Measurements from ENCODE around the gene FLOT2.

GRCh38 chr17:28855336-28855679 is 42.2 kb downstream of the FLOT2 start:
- TF ChIP-seq CTCF (IDR thresholded peaks at IDR 0.05) (no peak), PBX3 (IDR thresholded peaks at IDR 0.05) (no peak), BHLHE40 (IDR thresholded peaks at IDR 0.05; ENCODE audit: low read depth, low read length) (no peak), JUNB (IDR thresholded peaks at IDR 0.05) (no peak), TP53 (CRISPR knock-in tag; IDR thresholded peaks at IDR 0.05) (no peak), CEBPB (IDR thresholded peaks at IDR 0.05) (no peak), USF2 (IDR thresholded peaks at IDR 0.05) (no peak)

Measured in A549 (cell line).